CD1c-positive myeloid dendritic cell (primary cell): ENCODE results near the gene ROBO1.
"Not testable (repeated sequence)": the region's sequence is repeated elsewhere in the genome, so short reads cannot be mapped to it uniquely, and the experiment has no call there.

Experiments
- DNase-seq: peaks from one replicate; pipeline ENCODE4 v3.0.0-alpha.2; 2016; ENCODE audit errors: extremely low spot score

The ROBO1 gene

DNA sequence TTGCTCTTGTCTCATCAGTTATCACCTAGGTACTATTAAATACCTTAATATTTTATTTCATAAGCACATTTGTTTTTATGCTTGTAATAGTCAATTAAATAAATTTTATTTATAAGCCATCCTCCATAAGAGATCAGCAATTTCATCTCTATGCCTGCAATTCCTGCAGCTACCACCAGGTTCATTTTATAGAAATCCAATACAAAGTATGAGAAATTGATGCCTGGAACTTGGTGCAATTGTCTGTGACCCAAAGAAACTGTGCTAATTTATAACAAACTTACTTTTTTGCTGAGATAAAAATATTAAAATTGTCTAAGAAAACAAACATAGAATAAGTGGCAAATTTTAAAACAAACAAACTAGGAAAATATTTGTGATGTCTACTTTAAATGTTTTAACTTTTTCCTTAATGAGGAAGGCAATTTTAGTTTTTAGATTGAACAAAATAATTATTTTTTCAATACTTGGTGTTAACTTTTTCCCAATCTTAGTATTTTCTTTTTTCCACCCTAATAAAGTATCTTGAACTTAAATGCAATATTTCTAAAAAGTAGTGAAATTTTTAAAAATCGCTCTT lies 1026.6 kb downstream of the ROBO1 start:
- DNase-seq, result no peak

DNA sequence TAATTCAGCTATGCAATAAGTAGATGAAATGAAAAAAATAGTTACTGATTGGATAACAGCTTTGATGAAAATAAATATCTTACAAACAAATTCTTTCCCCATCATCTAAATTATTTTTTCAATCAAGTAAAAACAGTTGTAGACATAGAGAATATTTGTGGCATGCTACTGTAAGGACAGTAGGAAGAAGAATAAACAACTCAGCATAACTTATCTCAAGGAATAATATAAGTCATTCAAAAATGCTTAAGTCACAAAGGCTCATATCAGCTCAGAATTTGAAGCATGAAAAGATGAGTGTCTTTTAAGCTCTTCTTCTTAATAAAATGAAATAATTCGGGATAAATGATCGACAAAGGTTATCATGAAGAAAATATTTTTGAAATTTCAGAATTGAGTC lies 1029.0 kb downstream of the ROBO1 start:
- no peak for DNase-seq

DNA sequence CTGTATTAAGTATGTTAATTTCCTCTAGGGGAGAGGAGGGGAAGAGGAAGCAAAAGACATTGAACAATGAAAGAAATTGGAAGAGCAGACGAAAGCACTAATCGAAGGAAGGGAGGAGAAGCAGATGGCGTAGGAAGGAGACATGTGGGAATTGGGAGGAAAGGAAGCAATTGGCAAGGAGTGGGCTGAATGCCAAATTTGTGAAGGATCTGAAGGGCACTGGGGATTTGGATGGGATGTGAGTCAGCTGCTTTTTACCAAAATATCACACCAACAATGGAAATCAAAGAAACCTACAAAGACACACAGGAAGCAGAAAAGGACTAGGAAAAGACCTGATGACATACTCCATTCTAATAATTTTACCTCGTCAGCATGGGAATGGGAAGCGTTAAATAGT lies 1029.8 kb downstream of the ROBO1 start:
- no peak for DNase-seq

DNA sequence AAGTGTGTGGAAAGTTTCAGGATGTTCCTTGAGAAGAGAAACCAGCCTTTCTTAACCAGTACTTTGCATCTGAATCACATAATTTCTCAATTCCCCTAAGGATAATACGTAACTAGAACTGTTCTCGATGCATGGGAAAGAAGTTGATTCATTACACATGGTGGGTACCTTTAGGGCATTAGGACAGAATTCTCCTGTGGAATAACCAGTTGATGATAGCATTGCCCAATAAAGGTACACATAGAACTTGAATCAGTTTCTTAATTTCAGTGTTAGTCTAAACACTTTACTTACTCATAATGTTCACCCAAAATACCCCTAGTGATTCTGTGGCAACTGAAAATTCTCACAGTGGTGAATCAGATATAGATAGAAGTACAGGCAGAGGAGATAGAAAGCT lies 1030.9 kb downstream of the ROBO1 start:
- no peak for DNase-seq

DNA sequence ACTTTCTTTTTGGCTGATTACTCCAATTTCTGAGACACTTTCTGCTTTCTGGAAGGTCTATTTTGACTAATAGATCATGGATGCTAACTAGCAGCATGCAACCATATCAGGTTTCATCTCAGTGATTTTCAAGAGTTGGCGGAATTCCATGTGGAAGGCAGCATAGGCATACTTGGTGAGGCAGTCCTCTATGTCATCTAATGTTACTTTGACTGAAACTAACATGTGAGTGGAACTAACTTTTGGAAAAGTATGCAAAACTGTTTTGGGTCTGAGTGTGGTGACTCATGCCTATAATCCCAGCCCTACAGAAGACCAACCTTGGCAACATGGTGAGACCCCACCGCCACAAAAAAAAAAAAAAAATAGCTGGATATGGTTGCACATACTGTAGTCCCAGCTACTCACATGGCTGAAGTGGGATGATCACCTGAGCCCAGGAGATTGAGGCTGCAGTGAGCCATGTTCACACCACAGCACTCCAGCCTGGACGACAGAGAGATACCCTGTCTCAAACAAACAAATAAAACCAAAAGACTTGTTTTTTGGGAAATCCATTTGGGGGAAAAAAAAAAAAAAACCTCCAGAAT lies 1033.7 kb downstream of the ROBO1 start:
- DNase-seq, result no peak

DNA sequence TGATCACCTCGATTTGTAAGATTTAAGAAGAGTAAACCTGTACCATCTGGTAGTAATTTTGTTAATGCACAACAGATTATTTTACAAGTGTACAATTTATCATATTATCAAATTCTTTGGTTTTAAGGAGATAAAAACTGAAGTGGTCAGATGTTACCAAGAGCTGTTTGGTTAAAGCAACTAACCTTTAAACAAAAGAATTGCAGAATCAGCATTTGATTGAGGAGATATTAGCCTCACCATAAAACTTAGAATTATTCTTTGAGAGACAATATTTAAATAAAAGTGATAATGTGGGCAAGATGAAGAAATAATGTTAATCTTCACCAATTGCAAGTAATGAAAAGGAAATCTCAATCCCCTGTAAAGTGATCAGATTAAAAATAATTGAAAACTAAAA lies 1034.9 kb downstream of the ROBO1 start:
- DNase-seq, result no peak

DNA sequence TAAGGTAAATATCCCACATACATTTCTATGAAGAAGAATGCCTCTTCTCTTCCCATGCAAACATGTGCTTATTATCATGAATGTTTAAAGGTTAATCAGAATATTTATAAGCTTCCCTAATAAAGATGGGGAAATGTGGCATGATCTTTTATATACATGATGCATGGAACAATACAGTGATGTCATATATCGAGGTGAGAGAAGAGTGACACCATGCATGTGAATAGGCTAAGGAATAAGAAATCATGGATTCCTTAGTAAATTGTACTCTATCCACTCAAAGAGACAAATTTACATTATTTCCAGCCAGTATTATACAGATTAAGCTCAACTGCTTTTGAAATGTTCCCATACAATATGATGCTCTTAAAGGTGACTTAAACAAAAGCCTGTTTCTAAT lies 1035.3 kb downstream of the ROBO1 start:
- no peak for DNase-seq

DNA sequence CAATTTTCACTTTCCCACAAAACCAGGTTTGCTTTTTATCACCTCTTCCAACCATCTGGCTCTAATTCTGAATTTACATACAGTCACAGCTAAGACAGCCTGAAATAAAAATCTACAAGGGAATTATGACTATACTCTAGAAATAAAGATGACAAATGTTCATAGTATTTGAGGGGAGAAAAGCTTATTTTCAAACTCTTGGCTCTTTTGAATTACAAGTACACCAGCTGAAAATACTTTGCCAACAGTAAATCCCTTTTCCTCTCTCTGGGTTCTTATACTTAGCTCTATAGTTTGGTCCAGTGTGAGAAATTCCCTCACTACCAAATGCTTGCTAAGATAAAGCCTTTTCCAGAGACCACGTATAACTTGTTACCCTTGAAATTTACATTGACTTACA lies 1037.9 kb downstream of the ROBO1 start:
- DNase-seq, result no peak

DNA sequence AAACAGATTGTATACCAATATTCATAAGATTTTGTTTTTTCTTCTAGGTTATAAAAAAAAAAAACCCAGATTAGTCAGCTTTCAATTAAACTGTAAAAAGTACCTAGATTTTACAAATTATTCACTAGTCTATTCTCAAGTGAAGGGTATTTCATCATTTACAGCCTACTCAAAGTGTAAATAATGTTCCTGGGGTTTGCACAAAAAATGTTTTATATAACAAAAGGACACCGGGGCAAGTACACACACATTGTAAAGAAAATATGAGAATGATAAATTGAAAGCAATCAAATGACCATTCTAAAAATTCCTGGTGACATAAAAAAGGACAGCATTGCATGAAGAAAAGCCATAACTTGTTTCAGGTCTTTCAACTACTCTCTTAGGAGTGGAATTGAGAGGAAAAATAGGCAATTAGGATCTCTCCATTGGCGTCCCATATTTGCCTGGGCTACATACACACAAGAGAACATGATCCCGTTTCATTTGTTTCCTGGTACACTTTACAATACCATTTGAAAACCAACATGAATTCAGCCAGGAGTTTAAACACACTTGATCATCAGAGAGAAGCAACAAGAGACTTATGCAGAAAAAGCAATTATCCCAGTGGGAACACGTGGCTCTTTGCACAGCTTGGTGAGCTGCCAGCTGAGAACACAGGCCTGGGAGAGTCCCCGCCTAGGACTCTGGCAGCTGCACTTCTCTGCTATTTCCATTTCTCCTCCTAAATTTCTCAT lies 1039.2 kb downstream of the ROBO1 start:
- no peak for DNase-seq

DNA sequence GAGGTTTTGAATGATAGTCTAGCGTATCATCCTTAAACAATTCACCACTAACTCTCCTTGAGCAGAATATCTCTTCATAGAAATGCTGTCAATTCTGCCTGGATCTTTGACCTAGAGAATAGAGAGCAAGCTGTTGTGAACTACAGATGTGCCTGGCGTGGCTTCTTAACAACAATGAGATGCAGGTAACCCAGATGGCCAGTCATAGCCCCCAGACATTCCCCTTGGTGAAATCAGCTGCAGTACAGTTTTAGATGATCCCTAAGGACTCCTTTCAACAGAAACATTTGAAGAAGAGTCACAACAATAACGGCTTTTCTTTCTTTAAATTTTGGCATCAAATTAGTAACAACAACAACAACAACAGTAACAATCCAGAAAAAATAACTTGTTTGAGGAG lies 1041.3 kb downstream of the ROBO1 start:
- DNase-seq, result no peak

DNA sequence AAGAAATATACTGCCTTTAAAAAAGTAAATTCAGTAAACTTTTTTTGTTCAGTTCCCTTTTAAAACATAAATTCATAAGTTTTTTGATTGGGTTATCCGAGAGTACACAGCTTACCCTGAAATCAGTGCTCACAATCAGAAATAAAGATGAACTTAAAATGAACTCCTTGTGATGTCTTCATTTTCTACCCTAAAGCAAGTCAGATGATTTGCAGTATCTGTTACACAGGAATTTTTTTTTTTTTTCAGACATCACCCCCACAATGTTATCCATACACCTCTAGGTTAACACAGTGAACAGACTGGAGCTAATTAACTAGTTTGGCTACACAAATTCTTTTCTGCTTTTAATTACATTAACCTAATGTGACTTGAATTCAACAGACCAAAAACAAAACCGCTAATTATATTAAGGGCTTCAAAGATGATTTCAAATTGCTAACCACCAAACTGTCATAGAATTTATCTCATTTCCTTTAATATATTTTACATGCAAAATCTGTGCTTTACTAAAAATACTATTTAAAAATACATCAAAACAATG lies 1042.0 kb downstream of the ROBO1 start:
- DNase-seq, result no peak

DNA sequence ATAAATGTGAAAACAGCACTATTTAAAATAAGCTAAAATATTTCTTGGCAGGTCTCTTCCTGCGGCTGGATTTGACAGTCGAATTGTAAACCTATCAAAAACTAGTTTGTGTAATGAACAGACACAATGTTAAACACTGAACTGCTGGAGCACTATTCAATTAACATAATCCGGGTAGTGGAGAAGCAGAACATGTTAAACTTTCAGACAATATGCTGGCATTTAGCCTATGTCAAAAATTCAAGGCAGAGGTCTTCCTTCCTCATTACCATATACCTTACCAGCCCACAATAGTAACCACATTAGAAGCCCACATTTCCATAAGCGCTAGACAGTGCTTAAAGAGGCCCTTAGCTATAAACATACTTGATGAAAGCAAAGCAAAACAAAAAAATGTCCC lies 1042.9 kb downstream of the ROBO1 start:
- DNase-seq, result no peak

DNA sequence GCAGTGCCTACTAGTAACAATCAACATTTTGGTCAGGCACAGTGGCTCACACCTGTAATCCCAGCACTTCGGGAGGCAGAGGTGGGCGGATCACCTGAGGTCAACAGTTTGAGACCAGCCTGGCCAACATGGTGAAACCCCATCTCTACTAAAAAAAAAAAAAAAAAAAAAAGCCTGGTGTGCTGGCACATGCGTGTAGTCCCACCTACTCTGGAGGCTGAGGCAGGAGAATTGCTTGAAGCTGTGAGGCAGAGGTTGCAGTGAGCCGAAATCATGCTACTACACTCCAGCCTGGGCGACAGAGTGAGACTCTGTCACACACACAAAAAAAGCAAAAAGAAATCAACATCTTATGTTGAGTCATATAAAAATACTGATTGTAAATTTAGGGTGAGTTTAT lies 1043.4 kb downstream of the ROBO1 start:
- not testable (repeated sequence) for DNase-seq

DNA sequence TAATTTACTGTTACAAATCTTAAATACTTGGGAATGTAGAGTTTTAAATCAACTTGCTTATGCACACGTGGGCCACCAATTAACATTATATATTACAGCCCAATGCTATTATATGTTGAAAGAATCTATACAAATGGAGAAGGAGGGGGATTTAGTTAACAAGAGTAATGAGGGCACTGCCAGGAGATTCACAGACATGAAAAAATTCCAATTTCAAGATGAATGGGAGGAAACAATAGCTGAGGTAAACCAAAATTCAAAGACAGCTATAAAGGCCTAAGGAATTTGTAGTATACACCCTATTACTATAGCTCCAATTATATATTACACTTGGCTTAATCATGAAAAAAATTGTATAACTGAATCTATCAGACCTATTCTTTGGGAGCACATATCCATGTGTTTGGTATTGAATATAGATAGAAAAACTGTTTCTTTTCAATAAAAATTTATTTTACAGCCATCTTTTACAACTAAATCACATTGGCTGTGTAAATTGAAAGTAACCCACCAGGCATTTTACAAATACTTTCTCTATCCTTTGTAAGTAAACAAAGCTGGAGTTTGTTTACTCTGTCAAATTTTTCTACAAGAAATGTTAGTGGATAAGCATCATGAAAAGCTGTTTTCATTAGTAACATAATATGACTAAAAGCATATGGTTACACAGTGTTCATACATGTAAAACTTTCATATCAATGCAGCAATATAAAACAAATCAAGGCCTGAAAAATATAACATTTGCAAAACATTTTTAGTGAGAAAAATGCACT lies 1045.8 kb downstream of the ROBO1 start:
- DNase-seq, result no peak

DNA sequence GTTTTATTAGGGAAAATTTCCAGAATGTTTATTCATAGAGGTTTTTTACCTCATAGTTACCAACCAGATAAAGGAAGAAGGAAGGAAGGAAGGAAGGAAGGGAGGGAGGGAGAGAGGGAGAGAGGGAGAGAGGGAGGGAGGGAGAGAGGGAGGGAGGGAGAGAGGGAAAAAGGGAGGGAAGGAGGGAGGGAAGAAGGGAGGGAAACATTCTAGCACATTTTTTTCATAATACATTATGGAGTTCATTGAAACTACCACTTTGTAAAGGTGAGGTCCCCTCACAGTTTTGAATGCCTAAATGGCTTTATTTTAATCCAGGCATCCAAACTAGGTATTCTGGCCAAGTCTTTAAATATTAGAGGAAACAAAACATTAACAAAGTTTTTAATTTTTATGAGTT lies 1049.1 kb downstream of the ROBO1 start:
- no peak for DNase-seq

DNA sequence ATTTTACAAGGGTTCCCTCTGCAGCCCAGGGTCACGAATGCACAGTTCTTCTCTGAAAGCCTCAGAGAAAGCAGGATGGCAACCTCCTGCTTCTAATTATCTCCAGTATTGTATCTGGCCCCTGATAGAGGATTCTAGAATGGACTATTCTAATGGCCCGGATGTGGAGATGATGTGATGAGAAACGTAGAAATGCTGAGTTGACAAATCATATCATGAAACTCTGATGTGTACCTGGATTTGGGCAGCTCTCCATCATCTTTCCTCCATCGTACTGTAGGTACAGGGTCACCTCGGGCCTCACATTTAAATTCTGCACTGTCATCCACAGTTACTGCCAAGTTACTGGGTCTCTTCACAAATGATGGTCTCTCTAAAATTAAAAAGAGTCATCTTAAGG lies 1050.8 kb downstream of the ROBO1 start:
- DNase-seq, result no peak

DNA sequence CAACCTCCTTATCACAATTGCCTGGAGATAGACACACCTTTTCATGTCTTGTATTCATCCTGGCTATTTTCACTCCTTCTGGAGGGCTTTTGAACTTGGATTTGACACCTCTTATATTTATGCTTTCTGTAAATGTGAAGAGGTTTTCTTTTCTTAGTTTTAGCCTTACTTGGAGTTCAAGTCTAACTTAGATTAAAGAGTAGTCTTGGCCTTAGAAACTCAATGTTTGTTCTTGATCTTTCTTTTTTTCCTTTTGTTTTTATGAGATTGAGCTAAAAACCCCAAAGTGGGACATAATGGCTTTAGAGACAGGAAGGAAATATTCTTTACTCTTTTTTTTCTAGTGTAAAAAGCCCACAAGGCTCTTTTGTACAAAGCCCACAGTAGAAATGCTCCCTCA lies 1054.9 kb downstream of the ROBO1 start:
- no peak for DNase-seq

DNA sequence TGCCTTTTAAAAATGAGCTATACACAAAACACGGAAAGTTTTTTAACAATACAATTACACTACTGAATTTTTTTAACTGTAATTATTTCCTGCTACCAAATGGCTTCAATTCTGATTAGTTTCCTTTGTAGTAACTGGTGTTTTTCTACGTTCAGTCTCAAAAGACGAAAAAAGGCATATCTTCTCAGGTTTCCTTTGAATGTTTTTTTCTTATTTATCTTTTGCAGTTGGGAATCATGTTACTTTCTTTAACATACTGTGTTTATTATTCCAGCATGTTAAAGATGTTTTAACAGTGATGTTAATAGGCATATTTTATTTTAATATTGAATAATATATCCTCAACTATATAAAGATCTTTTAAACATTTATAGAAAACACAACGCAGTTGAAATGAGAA lies 1055.5 kb downstream of the ROBO1 start:
- no peak for DNase-seq

DNA sequence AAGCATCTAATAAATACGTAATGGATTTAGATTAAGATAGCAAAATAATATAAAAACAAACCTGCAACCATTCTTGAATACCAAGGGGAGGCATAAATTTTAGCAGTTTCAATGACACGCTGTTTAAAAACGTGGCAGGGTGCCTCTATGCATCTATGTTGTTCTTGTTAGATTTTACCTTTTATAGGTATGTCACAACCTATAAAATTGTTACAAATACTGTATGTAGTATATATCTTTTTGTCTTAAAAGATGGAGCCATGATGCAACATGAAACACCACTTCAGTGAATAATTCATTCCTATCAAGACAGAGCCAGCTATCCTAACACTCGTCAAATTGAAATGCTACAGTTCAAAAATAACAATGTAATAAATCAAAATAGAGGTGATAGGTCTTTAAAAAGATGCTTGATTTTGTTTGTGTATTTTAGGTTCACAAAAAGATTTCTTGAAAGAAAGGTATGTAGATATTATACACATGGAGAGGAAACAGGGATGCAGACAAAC lies 1059.2 kb downstream of the ROBO1 start:
- no peak for DNase-seq

DNA sequence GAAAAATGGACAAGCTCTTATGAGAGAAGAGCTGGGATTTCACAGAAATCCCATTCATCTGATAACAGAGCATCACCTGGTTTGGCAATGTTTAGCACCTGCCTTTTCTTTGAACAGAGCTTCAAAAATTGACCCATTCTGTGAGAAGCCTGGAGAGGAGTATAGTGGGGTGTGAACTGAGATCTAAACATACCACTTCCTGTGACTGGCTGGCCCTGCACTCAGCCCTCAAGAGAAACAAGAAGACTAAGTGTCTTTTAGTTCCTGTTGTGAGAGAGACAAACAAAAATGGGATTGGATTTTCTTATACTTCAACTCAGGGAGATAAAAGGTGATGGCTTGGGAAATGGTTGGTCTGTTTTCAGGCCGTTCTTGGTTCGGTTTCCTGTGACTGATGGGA lies 1060.2 kb downstream of the ROBO1 start:
- DNase-seq, result no peak

DNA sequence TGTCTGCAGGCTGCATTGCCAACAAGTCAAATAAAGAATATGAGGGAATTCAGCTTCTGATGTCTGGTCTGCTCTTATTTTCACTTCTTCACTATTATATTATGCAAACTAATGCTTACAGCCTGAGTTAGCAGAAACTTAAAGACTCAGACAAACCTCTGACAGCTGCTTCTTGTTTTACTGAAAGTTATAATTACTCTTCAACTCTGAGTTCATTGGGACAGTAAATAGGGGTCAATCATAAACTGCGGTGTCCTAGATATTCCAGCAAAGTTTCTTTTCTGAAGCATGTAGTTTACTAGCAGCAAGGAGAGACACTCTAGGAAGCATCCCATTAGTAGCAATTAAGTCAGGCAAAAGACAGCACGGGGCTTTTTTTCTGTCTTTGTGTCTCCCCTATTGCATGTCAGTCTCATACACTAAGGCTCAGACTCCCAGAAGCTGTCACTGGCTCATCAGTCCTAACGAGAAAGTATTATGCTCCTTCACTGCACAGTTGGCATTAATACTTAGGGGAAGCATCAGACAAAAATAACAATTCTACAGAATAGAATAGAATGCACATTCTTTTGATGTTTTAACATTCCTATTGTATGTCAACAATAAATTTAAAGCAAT lies 1060.8 kb downstream of the ROBO1 start:
- DNase-seq, result no peak

DNA sequence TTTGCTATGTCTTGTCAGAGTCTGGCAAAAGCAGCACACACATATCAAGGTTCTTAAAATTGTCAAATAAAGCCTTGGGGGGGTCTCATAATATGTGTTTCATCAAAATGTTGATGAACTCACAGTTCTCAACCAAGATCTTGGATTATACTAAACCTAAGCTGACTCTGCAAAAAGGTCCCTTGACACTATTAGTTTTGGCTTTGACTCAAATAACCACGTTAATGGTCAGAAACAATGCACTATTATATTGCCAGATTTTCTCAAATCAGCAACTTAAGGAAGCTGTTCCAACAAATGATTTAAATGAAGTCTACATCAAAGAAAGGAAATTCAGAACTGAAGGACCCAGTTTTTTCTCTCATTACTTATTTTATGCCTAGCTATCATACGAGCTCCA lies 1063.9 kb downstream of the ROBO1 start:
- DNase-seq, result no peak
